SK-N-SH (cell line): ENCODE measurements around the gene CCL4. TPM values are rescaled to one million over a fixed set of nuclear protein-coding genes. Genes with fewer than 3 reads are reported as not detected.

Source experiments
- CTCF ChIA-PET: fragments of 300-600, 350-600 bp; formaldehyde crosslinking; extraction: SDS; loops from one replicate; lab custom pipeline; 2021; lab: Yijun Ruan, JAX
- POLR2A ChIA-PET: fragments of 350-600 bp; sonication (Branson Sonifier 250); formaldehyde crosslinking; extraction: SDS; loops from one replicate; lab custom pipeline; 2020; ENCODE audit warnings: antibody characterized with exemption, inconsistent platforms; lab: Yijun Ruan, JAX
- DNase-seq: peaks from one replicate; pipeline ENCODE4 v3.0.0; 2012
- H2AFZ ChIP-seq: fragments of 200-600 bp; sonication (generic); 2 replicates; pipeline ENCODE4 v1.8.1; 2016; ENCODE audit warnings: antibody characterized with exemption, mild to moderate bottlenecking, low read depth
- H3F3A ChIP-seq: fragments of 200-600 bp; sonication (generic); replicated peaks from 2 replicates; pipeline ENCODE3; 2016; ENCODE audit warnings: antibody characterized with exemption, mild to moderate bottlenecking; ENCODE audit not compliant: insufficient read depth
- H3K27ac ChIP-seq, 2 experiments: fragments of 200-500 bp in 1 of 2; fragments of 200-600 bp in 1 of 2; sonication (Bioruptor generic) in 1 of 2; sonication (generic), shearing (Covaris generic) in 1 of 2; 2 replicates each; pipeline versions ENCODE4 v1.5.1 to v1.6.1; 2014 to 2016; ENCODE audit warnings: low read depth in 2 of 2, inconsistent platforms in 1 of 2, low read length in 1 of 2, mild to moderate bottlenecking in 1 of 2, mixed read lengths in 1 of 2
- H3K27me3 ChIP-seq: fragments of 200-600 bp; sonication (generic), shearing (Covaris generic); 2 replicates; pipeline ENCODE4 v1.6.1; 2016; ENCODE audit warnings: mixed run types; ENCODE audit not compliant: insufficient read depth
- H3K36me3 ChIP-seq, 2 experiments: fragments of 200-500 bp in 1 of 2; fragments of 200-600 bp in 1 of 2; sonication (Bioruptor generic) in 1 of 2; sonication (generic) in 1 of 2; replicated peaks in 1 of 2; 2 replicates each; pipeline versions ENCODE3 to v1.5.1; 2014 to 2016; ENCODE audit warnings: low read length in 1 of 2, mild to moderate bottlenecking in 1 of 2; ENCODE audit not compliant: insufficient read depth in 2 of 2, control insufficient read depth in 1 of 2
- H3K4me1 ChIP-seq, 2 experiments: fragments of 200-500 bp in 1 of 2; fragments of 200-600 bp in 1 of 2; sonication (Bioruptor generic) in 1 of 2; sonication (generic), shearing (Covaris generic) in 1 of 2; 2 replicates each; pipeline versions ENCODE4 v1.5.1 to v1.6.1; 2014 to 2016; ENCODE audit warnings: low read depth in 1 of 2, low read length in 1 of 2, mixed run types in 1 of 2; ENCODE audit not compliant: insufficient read depth in 2 of 2, control insufficient read depth in 1 of 2
- H3K4me2 ChIP-seq: fragments of 200-600 bp; sonication (generic), shearing (Covaris generic); 2 replicates; pipeline ENCODE4 v1.6.1; 2017; ENCODE audit warnings: mixed run types
- H3K4me3 ChIP-seq, 2 experiments: fragments of 200-500 bp in 1 of 2; fragments of 200-600 bp in 1 of 2; sonication (Bioruptor generic) in 1 of 2; sonication (generic), shearing (Covaris generic) in 1 of 2; 2 replicates each; pipeline versions ENCODE4 v1.5.1 to v1.8.1; 2014 to 2016; ENCODE audit warnings: low read depth in 2 of 2, inconsistent platforms in 1 of 2, low read length in 1 of 2, mild to moderate bottlenecking in 1 of 2, mixed read lengths in 1 of 2, moderate library complexity in 1 of 2
- H3K79me2 ChIP-seq: fragments of 200-600 bp; sonication (generic); 2 replicates; pipeline ENCODE4 v1.8.1; 2017; ENCODE audit warnings: mild to moderate bottlenecking; ENCODE audit not compliant: insufficient read depth
- H3K9ac ChIP-seq: fragments of 200-600 bp; sonication (generic); 2 replicates; pipeline ENCODE4 v1.6.1; 2017; ENCODE audit warnings: mixed run types
- H3K9me2 ChIP-seq: fragments of 200-600 bp; sonication (generic); 2 replicates; pipeline ENCODE4 v1.6.1; 2017; ENCODE audit warnings: mixed run types
- H3K9me3 ChIP-seq: fragments of 200-600 bp; sonication (generic); 2 replicates; pipeline ENCODE4 v1.6.1; 2017; ENCODE audit warnings: mixed run types, mild to moderate bottlenecking, moderate library complexity
- H4K20me1 ChIP-seq: fragments of 200-600 bp; sonication (generic); 2 replicates; pipeline ENCODE4 v1.6.1; 2017; ENCODE audit warnings: mild to moderate bottlenecking, mixed run types; ENCODE audit not compliant: insufficient read depth
- EP300 ChIP-seq, 2 experiments: IDR thresholded peaks; 2 replicates each; pipeline versions ENCODE4 v1.4.0 to v1.6.1; 2012; ENCODE audit warnings: borderline replicate concordance in 1 of 2, low read depth in 1 of 2, low read length in 1 of 2
- EZH2phosphoT487 ChIP-seq: fragments of 200-600 bp; sonication (generic); IDR thresholded peaks from 2 replicates; pipeline ENCODE4 v1.6.1; 2017; ENCODE audit warnings: low read depth, mixed run types, mild to moderate bottlenecking, antibody characterized with exemption, moderate library complexity, borderline replicate concordance
- FOXJ3 ChIP-seq: sonication (generic); formaldehyde crosslinking; IDR thresholded peaks from 2 replicates; pipeline ENCODE4 v1.5.1; 2020; ENCODE audit warnings: mild to moderate bottlenecking, missing genetic modification reagents
- GATA2 ChIP-seq: sonication (generic); formaldehyde crosslinking; IDR thresholded peaks from 2 replicates; pipeline ENCODE4 v1.5.0; 2020; ENCODE audit warnings: mild to moderate bottlenecking, missing genetic modification reagents
- JUND ChIP-seq: IDR thresholded peaks from 2 replicates; pipeline ENCODE4 v1.4.0; 2012
- MEF2A ChIP-seq: IDR thresholded peaks from 2 replicates; pipeline ENCODE4 v1.4.0; 2012; ENCODE audit warnings: low read depth, borderline replicate concordance
- NFIC ChIP-seq: IDR thresholded peaks from 2 replicates; pipeline ENCODE4 v1.4.0; 2012; ENCODE audit warnings: borderline replicate concordance
- POLR2AphosphoS5 ChIP-seq: IDR thresholded peaks from 2 replicates; pipeline ENCODE4 v1.6.1; 2012; ENCODE audit warnings: low read depth, low read length
- RCOR1 ChIP-seq: fragments of 150-350 bp; IDR thresholded peaks from 2 replicates; pipeline ENCODE4 v1.6.1; 2017; ENCODE audit warnings: antibody characterized with exemption, low read length
- RFX5 ChIP-seq: IDR thresholded peaks from 2 replicates; pipeline ENCODE4 v1.6.1; 2012; ENCODE audit warnings: mild to moderate bottlenecking, improper control_type of control experiment, low read length
- WGBS: methylation state at CpG from one replicate; pipeline ENCODE4 v1.1.6; 2017; ENCODE audit warnings: low lambda C conversion rate; 5-methylcytosine and 5-hydroxymethylcytosine counted together
- polyA plus RNA-seq, 3 experiments: library from polyadenylated mRNA; depleted of rRNA; stranded (reverse); fragments of >200 nt; gene quantifications; 2 replicates each; pipeline ENCODE4 v1.2.3, GENCODE V29; 2012
- TF ChIP-seq, protein P1 (sequence below): IDR thresholded peaks from 2 replicates; pipeline ENCODE4 v1.4.0; 2012; ENCODE audit warnings: low read depth, borderline replicate concordance
- TF ChIP-seq, protein P2 (sequence below): fragments of 150-350 bp; IDR thresholded peaks from 2 replicates; pipeline ENCODE4 v1.6.1; 2016; ENCODE audit warnings: mild to moderate bottlenecking, low read depth, low read length
- TF ChIP-seq, protein P3 (sequence below): IDR thresholded peaks from 2 replicates; pipeline ENCODE4 v1.4.0; 2012; ENCODE audit warnings: low read depth, borderline replicate concordance
- TF ChIP-seq, protein P4 (sequence below): IDR thresholded peaks from 2 replicates; pipeline ENCODE4 v1.4.0; 2012; ENCODE audit warnings: low read depth

CCL4 gene
- polyA plus RNA-seq, 1 of the 3 experiments (the other 2 are of a cell fraction): not detected

DNA sequence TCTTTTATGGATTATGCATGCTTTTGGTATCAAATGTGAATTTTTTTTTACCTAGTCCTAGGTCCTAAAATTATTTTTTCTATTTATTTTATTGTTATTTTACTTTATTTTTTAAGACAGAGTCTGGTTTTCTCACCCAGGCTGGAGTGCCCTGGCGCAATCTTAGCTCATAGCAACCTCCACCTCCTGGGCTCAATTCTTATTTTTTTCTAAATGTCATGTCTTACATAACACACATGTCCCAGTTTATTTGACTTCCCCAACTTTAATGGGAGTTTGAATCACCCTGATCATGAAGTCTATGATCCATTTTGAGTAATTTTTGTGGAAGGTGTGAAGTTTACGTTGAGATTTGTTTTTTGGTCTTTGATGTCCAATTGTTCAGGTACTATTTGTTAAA lies 42.8 kb upstream of the CCL4 start:
- Histone ChIP-seq H3K9me3 (no peaks in the 10 kb centered on the region), H4K20me1 (no peaks in the 10 kb centered on the region), H3K36me3 (no peaks in the 10 kb centered on the region), H3K27ac (no peak overlapping the region), H3K4me1 (no peaks in the 10 kb centered on the region), H2AFZ (no peak overlapping the region)
- POLR2A ChIA-PET: no interaction called here
- 1% methylated on average over 2 of the region's 2 CpGs for WGBS
- DNase-seq: no peak
- TF ChIP-seq, protein P1, sequence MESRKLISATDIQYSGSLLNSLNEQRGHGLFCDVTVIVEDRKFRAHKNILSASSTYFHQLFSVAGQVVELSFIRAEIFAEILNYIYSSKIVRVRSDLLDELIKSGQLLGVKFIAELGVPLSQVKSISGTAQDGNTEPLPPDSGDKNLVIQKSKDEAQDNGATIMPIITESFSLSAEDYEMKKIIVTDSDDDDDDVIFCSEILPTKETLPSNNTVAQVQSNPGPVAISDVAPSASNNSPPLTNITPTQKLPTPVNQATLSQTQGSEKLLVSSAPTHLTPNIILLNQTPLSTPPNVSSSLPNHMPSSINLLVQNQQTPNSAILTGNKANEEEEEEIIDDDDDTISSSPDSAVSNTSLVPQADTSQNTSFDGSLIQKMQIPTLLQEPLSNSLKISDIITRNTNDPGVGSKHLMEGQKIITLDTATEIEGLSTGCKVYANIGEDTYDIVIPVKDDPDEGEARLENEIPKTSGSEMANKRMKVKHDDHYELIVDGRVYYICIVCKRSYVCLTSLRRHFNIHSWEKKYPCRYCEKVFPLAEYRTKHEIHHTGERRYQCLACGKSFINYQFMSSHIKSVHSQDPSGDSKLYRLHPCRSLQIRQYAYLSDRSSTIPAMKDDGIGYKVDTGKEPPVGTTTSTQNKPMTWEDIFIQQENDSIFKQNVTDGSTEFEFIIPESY: no peak
- no peak for TF ChIP-seq GATA2 (CRISPR knock-in tag)
- no peak for TF ChIP-seq NFIC
- TF ChIP-seq, protein P2, sequence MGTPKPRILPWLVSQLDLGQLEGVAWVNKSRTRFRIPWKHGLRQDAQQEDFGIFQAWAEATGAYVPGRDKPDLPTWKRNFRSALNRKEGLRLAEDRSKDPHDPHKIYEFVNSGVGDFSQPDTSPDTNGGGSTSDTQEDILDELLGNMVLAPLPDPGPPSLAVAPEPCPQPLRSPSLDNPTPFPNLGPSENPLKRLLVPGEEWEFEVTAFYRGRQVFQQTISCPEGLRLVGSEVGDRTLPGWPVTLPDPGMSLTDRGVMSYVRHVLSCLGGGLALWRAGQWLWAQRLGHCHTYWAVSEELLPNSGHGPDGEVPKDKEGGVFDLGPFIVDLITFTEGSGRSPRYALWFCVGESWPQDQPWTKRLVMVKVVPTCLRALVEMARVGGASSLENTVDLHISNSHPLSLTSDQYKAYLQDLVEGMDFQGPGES: no peak
- TF ChIP-seq RFX5: no peak
- no peak for TF ChIP-seq EZH2phosphoT487
- no peak for TF ChIP-seq POLR2AphosphoS5
- no peak for TF ChIP-seq MEF2A
- TF ChIP-seq, protein P3, sequence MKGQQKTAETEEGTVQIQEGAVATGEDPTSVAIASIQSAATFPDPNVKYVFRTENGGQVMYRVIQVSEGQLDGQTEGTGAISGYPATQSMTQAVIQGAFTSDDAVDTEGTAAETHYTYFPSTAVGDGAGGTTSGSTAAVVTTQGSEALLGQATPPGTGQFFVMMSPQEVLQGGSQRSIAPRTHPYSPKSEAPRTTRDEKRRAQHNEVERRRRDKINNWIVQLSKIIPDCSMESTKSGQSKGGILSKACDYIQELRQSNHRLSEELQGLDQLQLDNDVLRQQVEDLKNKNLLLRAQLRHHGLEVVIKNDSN: no peak
- TF ChIP-seq JUND: no peak
- no peak for TF ChIP-seq EP300 (IDR thresholded peaks at IDR 0.05; ENCODE audit: borderline replicate concordance in 1 of 2, low read depth in 1 of 2, low read length in 1 of 2)
- TF ChIP-seq RCOR1: no peak
- TF ChIP-seq, protein P4, sequence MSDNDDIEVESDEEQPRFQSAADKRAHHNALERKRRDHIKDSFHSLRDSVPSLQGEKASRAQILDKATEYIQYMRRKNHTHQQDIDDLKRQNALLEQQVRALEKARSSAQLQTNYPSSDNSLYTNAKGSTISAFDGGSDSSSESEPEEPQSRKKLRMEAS: no peak
- TF ChIP-seq FOXJ3 (CRISPR knock-in tag): no peak
- TF ChIP-seq, all 33 proteins: peak for 0
- no peaks in the 10 kb centered on the region for H3K79me2 ChIP-seq
- H3K4me2 ChIP-seq: no peak overlapping the region
- H3F3A ChIP-seq: no peaks in the 10 kb centered on the region
- no peaks in the 10 kb centered on the region for H3K9me2 ChIP-seq
- CTCF ChIA-PET: interaction anchor here (3.2 kb wide), 1 partner anchor 12 kb away, joined by 6 read pairs; no protein-coding TSS in a partner anchor
- H3K9ac ChIP-seq: no peak overlapping the region
- no peak overlapping the region for H3K4me3 ChIP-seq
- H3K27me3 ChIP-seq: no peaks in the 10 kb centered on the region; the same call in 1 of the 2 replicates
